ENCODE results near the gene LPAR1.

DNA sequence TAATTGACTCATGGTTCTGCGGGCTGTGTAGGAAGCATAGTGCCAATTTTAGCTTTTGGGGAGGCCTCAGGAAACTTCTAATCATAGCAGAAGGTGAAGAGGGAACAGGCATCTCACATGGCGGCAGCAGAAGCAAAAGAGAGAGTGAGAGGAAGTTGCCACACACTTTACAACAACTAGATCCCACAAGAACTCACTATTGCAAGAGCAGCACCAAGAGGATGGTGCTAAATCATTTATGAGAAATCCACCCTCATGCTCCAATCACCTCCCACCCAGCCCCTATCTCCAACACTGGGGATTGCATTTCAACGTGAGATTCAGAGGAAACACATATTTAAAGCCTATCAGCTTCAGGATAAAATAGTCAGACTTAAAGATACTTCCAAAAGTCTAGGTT, 36.1 kb upstream of the LPAR1 start:
- TF ChIP-seq, protein P1, sequence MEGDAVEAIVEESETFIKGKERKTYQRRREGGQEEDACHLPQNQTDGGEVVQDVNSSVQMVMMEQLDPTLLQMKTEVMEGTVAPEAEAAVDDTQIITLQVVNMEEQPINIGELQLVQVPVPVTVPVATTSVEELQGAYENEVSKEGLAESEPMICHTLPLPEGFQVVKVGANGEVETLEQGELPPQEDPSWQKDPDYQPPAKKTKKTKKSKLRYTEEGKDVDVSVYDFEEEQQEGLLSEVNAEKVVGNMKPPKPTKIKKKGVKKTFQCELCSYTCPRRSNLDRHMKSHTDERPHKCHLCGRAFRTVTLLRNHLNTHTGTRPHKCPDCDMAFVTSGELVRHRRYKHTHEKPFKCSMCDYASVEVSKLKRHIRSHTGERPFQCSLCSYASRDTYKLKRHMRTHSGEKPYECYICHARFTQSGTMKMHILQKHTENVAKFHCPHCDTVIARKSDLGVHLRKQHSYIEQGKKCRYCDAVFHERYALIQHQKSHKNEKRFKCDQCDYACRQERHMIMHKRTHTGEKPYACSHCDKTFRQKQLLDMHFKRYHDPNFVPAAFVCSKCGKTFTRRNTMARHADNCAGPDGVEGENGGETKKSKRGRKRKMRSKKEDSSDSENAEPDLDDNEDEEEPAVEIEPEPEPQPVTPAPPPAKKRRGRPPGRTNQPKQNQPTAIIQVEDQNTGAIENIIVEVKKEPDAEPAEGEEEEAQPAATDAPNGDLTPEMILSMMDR (conservative IDR thresholded peaks at IDR 0.05; ENCODE audit: low read length): no peak
- no peak for TF ChIP-seq EZH2phosphoT487 (IDR thresholded peaks at IDR 0.05; ENCODE audit: borderline replicate concordance)
